ENCODE measurements around the gene SFTPB. TPM values are rescaled to one million over a fixed set of nuclear protein-coding genes. Genes with fewer than 3 reads are reported as not detected.
"Not testable (repeated sequence)": the region's sequence is repeated elsewhere in the genome, so short reads cannot be mapped to it uniquely, and the experiment has no call there.

SFTPB gene
- not detected for total RNA-seq
- long read RNA-seq, partial matches to known transcripts: 1 of 1 reads
- long read RNA-seq, other reads (novel, unspliced or antisense): 0 of 1 reads

GRCh38 chr2:85668009-85668856 is at the start of gene SFTPB:
Gene SFTPB, minus strand, starts transcription at chr2:85668199. Its CDS starts 16 bp downstream, at chr2:85668183.
- DNase-seq: no peak
- intact Hi-C loops (cut with DNase I, micrococcal nuclease): no loop called here
- ATAC-seq: no peak

DNA sequence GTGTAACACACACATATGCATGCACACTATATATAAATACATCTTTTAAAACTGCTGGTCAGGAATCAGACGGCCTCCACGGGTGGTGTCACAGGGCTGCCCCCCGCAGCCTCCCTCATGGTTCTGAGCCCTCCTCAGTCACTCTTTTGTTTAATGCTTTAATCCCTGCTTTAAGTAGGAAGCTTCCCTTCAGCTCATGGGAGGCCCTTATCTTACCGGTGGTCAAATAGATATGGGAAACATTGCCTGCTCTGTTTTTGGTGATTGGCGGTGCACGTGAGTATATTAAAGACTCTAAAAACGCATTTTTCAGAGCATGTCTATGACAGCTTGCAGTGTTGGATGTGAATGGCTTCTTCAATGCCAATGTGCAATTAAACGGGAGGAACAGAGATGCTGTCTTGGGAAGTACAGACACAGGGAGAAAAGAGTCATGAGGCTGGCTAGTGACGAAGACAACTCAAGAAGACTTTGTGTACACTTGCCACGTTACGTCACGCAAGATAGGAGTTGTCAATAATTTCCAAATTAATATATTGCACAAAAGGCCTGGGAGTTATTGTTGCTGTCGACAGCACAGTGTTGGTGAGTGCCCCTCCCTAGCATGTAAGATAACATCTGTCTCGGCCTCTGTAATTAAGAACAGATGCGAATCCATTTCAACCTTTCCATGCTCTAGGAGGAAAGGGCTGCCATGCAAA is 49.5 kb upstream of the SFTPB start:
- DNase-seq: no peak
- ATAC-seq: no peak
- intact Hi-C loops (cut with DNase I, micrococcal nuclease): no loop called here

DNA sequence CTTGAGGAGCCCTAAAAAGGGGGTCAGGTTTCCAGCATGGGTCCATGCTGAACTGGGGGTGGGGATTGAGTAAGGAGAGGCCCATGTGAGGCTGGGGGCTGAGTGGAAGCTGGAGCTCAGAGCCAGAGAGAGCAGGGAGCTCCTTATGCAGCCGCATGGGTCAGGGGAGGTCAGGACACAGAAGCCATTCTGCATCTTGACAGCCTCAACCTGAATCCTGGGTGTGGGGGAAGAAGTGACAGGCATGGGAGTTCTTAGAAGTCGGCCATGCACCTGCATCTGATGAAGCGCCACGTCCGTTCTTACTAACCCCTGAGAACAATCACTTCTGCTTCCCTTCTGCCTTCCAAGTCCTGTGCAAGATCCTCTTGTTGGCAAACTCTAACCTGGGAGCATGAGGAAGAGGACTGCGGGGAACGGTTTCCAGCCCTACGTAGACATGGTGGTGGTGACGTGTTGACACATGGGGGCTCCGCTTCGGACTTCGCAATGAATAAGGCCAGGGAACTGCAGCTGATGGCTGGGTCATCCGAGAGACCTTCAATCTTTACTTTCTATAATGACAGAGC is 48.4 kb upstream of the SFTPB start:
- DNase-seq (no peak), ATAC-seq (no peak)
- intact Hi-C loops (cut with DNase I, micrococcal nuclease): no loop called here

DNA sequence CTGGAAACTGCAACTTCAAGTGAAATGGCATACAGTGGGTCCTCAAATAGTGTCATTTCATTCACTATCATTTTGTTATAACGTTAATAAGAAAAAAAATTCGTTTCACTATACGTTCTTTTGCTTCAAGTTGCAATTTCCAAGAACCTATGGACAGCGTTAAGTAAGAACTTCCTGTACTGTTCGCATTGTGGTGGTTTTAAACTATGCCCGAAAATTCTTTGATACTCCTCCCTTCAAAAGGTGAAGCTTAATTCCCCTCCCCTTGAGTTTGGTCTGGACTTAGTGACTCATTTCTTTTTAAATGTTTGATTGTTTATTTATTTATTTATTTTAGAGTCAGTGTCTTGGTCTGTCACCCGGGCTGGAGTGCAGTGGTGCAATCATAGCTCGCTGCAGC is 46.8 kb upstream of the SFTPB start:
- DNase-seq (no peak), ATAC-seq (no peak)
- intact Hi-C loops (cut with DNase I, micrococcal nuclease): no loop called here

DNA sequence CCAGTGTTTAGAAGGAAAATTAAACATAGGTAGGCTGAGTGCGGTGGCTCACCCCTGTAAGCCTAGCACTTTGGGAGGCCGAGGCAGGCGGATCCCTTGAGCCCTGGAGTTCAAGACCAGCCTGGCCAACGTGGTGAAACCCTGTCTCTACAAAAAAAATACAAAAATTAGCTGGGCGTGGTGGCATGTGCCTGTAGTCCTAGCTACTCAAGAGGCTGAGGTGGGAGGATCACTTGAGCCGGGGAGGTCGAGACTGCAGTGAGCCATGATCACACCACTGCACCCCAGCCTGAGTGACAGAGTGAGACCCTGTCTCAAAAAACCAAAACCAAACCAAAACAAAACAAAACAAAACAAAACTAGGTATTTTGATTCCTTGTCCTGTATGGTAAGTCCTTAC is 46.4 kb upstream of the SFTPB start:
- DNase-seq; ATAC-seq; intact Hi-C loops (cut with DNase I, micrococcal nuclease): not testable (repeated sequence)

DNA sequence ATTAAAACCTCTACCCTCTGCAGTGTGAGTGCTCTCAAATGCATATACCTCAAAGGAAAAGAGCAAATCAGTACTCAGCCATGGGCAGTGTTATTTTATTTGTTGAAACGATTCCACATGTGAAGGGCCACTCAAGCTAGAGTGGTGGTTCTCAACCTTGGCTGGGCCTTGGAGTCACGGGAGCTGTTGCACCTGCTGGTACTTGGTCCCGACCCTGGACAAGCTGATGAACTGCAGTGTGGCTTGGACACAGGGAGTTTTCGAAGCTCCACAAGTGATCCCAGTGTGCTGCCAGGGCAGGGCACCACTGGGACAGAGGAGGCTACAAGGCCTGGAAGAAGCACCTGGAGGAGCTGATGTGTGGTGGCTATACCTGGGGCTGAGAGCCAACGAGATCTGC is 45.8 kb upstream of the SFTPB start:
- DNase-seq (no peak), ATAC-seq (no peak)
- intact Hi-C loops (cut with DNase I, micrococcal nuclease): no loop called here

DNA sequence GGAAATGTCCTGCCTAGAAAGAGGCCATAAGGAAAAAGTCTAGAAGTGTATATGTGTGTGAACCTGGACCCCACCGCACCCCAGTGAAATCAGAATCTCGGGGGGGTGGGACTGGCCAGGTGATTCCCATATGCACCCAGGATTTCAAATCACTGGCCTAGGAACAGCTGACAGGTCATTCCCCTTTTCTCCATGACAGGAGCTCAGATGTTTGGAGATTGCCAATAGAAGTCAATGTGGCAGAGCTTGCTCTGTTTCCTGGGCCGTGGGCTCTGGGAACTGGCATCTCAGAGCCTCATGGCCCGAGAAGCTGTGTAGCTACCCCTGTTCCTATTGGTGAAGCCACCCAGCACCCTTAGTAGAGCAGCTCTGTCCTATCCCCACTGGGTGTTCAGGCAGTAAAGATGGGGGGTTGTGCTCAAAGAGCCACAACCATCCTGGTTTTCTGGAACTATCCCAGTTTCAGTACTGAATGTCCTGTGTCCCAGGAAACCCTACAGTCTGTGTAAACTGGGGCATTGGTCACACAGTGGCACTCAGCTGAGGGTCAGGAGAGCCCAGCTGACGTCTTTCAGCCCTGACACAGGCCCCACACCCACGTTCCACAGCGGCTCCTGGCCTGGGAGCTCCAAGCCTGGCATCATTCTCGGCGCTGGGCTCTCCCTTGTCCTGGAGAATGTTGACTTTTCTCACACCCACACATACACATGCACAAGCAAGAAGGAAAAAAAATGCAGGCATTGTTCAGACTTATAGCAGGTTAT is 45.0 kb upstream of the SFTPB start:
- DNase-seq (peak; percentile 46 to 52), ATAC-seq (peak; percentile 88)
- intact Hi-C loops (cut with DNase I, micrococcal nuclease): no loop called here

GRCh38 chr2:85712336-85712735 is 44.3 kb upstream of the SFTPB start:
- ATAC-seq (no peak), DNase-seq (no peak)
- intact Hi-C loops (cut with DNase I, micrococcal nuclease): no loop called here

DNA sequence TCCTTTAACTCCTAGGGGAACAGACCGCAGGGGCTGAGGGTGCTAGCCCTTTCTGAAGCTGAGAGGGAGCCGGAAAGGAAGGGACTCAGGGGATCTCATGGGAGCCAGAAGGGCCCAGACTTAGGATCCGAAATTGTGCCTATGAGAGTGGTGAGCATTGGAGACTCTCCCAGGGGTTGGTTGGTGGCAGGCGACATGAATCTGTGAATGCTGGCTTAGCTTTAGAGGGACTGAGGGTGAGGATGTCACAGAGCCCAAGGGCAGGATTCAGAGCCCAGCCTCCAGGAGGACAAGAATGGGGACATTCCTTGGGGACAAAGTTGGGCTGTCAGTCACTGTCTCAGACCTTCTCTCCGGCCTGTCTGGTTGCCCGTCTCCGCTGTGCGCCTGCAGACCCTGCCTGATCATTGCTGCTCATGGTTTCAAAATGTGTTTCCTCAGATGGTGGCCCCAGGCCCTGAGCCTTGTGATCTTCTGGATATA is 43.6 kb upstream of the SFTPB start:
- ATAC-seq: no peak
- intact Hi-C loops (cut with DNase I, micrococcal nuclease): no loop called here
- no peak for DNase-seq

GRCh38 chr2:85710687-85711577 is 42.9 kb upstream of the SFTPB start:
- DNase-seq (peak in 1 of 2 donors; percentile 21), ATAC-seq (no peak)
- intact Hi-C loops (cut with DNase I, micrococcal nuclease): no loop called here

GRCh38 chr2:85709401-85709811 is 41.4 kb upstream of the SFTPB start:
- intact Hi-C loops (cut with DNase I, micrococcal nuclease): no loop called here
- ATAC-seq: no peak

GRCh38 chr2:85708641-85709040 is 40.6 kb upstream of the SFTPB start:
- ATAC-seq: no peak
- intact Hi-C loops (cut with DNase I, micrococcal nuclease): no loop called here

More at GRCh38 chr2:85709401-85709811, 41.4 kb upstream of the SFTPB start:
- DNase-seq: no peak

DNA sequence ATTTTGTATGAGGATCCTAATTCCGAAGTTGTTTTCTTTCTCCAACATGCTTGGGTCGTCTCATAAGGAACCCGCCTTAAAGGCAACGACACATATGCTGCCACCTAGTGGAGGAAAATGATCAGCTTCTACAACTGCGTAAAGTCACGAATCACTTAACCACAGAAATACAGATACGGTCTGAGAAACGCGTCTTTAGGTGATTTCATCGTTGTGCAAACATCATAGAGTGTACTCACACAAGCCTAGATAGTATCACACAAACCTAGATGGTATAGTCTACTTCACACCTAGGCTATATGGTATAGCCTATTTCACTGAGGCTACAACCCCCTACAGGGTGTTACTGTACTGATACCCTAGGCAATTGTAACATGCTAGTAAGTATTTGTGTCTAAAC is 39.3 kb upstream of the SFTPB start:
- ATAC-seq (peak; percentile 83), DNase-seq (peak; percentile 53 to 60)
- intact Hi-C loops (cut with DNase I, micrococcal nuclease): no loop called here

More at GRCh38 chr2:85708641-85709040, 40.6 kb upstream of the SFTPB start:
- DNase-seq: no peak

- peak; percentile 10 for ATAC-seq
- DNase-seq: peak in 1 of 2 donors; percentile 48
- intact Hi-C loops (cut with DNase I, micrococcal nuclease): no loop called here
These were observed 38.7 kb upstream of the SFTPB start for GRCh38 chr2:85706599-85707296.

DNA sequence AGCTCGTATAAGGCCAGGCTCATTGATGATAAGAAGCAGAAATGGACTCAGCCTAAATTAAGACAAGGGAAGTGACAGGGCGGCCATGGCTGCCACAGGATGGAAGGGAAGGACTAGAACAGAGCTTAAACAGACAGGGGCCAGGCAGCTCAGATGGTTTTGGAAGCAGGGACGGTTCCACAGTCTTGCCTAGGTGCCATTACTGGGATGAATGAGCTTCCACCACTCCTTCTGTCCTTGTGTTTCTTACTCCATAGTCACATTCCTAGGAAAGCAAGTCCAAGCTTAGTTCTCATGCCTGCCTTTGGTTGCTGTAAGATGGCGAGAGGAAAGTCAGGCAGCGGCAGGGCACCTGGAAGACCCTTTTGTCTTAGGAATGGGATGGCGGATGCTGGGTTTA is 38.1 kb upstream of the SFTPB start:
- DNase-seq (no peak), ATAC-seq (no peak)
- intact Hi-C loops (cut with DNase I, micrococcal nuclease): no loop called here

- DNase-seq (peak in 1 of 2 donors; percentile 50), ATAC-seq (no peak)
- intact Hi-C loops (cut with DNase I, micrococcal nuclease): no loop called here
These were observed 37.7 kb upstream of the SFTPB start for GRCh38 chr2:85705680-85706039.
